ENCODE results near the gene RACGAP1.

RACGAP1 gene

GRCh38 chr12:49962861-49963765, 62.2 kb downstream of the RACGAP1 start:
- Histone ChIP-seq H3K27me3 (ENCODE audit: control insufficient read depth, insufficient read depth, low read length) (peaks cover 55% of the 10 kb centered on the region), H3K9ac (ENCODE audit: low read depth, low read length) (no peak overlapping the region), H3K4me1 (ENCODE audit: control insufficient read depth, insufficient read depth, low read length) (peaks cover 13% of the 10 kb centered on the region)

GRCh38 chr12:49961993-49962764, 63.1 kb downstream of the RACGAP1 start:
- no peaks in the 10 kb centered on the region for H3K9me3 ChIP-seq (ENCODE audit: control insufficient read depth, insufficient read depth, low read length)
- peak overlapping the region; percentile 18 for H3K4me3 ChIP-seq (ENCODE audit: low read depth, low read length)
- H3K9ac ChIP-seq (ENCODE audit: low read depth, low read length), result no peak overlapping the region
- H3K36me3 ChIP-seq (ENCODE audit: control insufficient read depth, insufficient read depth, low read length), result no peaks in the 10 kb centered on the region
- H3K27me3 ChIP-seq (ENCODE audit: control insufficient read depth, insufficient read depth, low read length), result peaks cover 57% of the 10 kb centered on the region
- peaks cover 10% of the 10 kb centered on the region for H3K4me1 ChIP-seq (ENCODE audit: control insufficient read depth, insufficient read depth, low read length)

More at GRCh38 chr12:49962861-49963765, 62.2 kb downstream of the RACGAP1 start:
- Histone ChIP-seq H3K36me3 (ENCODE audit: control insufficient read depth, insufficient read depth, low read length) (no peaks in the 10 kb centered on the region), H3K4me3 (ENCODE audit: low read depth, low read length) (no peak overlapping the region), H3K9me3 (ENCODE audit: control insufficient read depth, insufficient read depth, low read length) (no peaks in the 10 kb centered on the region)

- H3K9me3 ChIP-seq (ENCODE audit: control insufficient read depth, insufficient read depth, low read length), result no peaks in the 10 kb centered on the region
- no peak within 1 kb of the TSS for H3K9ac ChIP-seq (ENCODE audit: low read depth, low read length)
- H3K27me3 ChIP-seq (ENCODE audit: control insufficient read depth, insufficient read depth, low read length), result peaks cover 61% of the 10 kb centered on the region
- peak within 1 kb of the TSS; percentile 37 for H3K4me3 ChIP-seq (ENCODE audit: low read depth, low read length)
- no peaks in the 10 kb centered on the region for H3K36me3 ChIP-seq (ENCODE audit: control insufficient read depth, insufficient read depth, low read length)
- peaks cover 10% of the 10 kb centered on the region for H3K4me1 ChIP-seq (ENCODE audit: control insufficient read depth, insufficient read depth, low read length)
These were observed 64.0 kb downstream of the RACGAP1 start, which contains the start of gene AQP5 for GRCh38 chr12:49961111-49961922. Gene AQP5, plus strand, starts transcription at chr12:49961872. Its CDS starts 146 bp downstream, at chr12:49962018.

GRCh38 chr12:49960474-49961110, 64.7 kb downstream of the RACGAP1 start:
- Histone ChIP-seq H3K4me3 (ENCODE audit: low read depth, low read length) (peak overlapping the region; percentile 37), H3K9me3 (ENCODE audit: control insufficient read depth, insufficient read depth, low read length) (no peaks in the 10 kb centered on the region), H3K4me1 (ENCODE audit: control insufficient read depth, insufficient read depth, low read length) (peaks cover 10% of the 10 kb centered on the region), H3K9ac (ENCODE audit: low read depth, low read length) (no peak overlapping the region), H3K36me3 (ENCODE audit: control insufficient read depth, insufficient read depth, low read length) (no peaks in the 10 kb centered on the region), H3K27me3 (ENCODE audit: control insufficient read depth, insufficient read depth, low read length) (peaks cover 64% of the 10 kb centered on the region)

- H3K9ac ChIP-seq (ENCODE audit: low read depth, low read length), result no peak overlapping the region
- H3K4me3 ChIP-seq (ENCODE audit: low read depth, low read length), result no peak overlapping the region
- H3K27me3 ChIP-seq (ENCODE audit: control insufficient read depth, insufficient read depth, low read length), result peaks cover 65% of the 10 kb centered on the region
- peaks cover 10% of the 10 kb centered on the region for H3K4me1 ChIP-seq (ENCODE audit: control insufficient read depth, insufficient read depth, low read length)
- H3K36me3 ChIP-seq (ENCODE audit: control insufficient read depth, insufficient read depth, low read length), result no peaks in the 10 kb centered on the region
- no peaks in the 10 kb centered on the region for H3K9me3 ChIP-seq (ENCODE audit: control insufficient read depth, insufficient read depth, low read length)
These were observed 65.4 kb downstream of the RACGAP1 start for GRCh38 chr12:49959685-49960473.

- Histone ChIP-seq H3K9ac (ENCODE audit: low read depth, low read length) (no peak overlapping the region), H3K4me3 (ENCODE audit: low read depth, low read length) (no peak overlapping the region), H3K36me3 (ENCODE audit: control insufficient read depth, insufficient read depth, low read length) (no peaks in the 10 kb centered on the region), H3K4me1 (ENCODE audit: control insufficient read depth, insufficient read depth, low read length) (peaks cover 10% of the 10 kb centered on the region), H3K9me3 (ENCODE audit: control insufficient read depth, insufficient read depth, low read length) (no peaks in the 10 kb centered on the region), H3K27me3 (ENCODE audit: control insufficient read depth, insufficient read depth, low read length) (peaks cover 57% of the 10 kb centered on the region)
These were observed 67.7 kb downstream of the RACGAP1 start for GRCh38 chr12:49957570-49957967.

- peaks cover 10% of the 10 kb centered on the region for H3K4me1 ChIP-seq (ENCODE audit: control insufficient read depth, insufficient read depth, low read length)
- no peak overlapping the region for H3K9ac ChIP-seq (ENCODE audit: low read depth, low read length)
- H3K36me3 ChIP-seq (ENCODE audit: control insufficient read depth, insufficient read depth, low read length), result no peaks in the 10 kb centered on the region
- peaks cover 57% of the 10 kb centered on the region for H3K27me3 ChIP-seq (ENCODE audit: control insufficient read depth, insufficient read depth, low read length)
- no peaks in the 10 kb centered on the region for H3K9me3 ChIP-seq (ENCODE audit: control insufficient read depth, insufficient read depth, low read length)
- H3K4me3 ChIP-seq (ENCODE audit: low read depth, low read length), result no peak overlapping the region
These were observed 68.4 kb downstream of the RACGAP1 start for GRCh38 chr12:49956663-49957569.

GRCh38 chr12:49955899-49956662, 69.2 kb downstream of the RACGAP1 start:
- Histone ChIP-seq H3K9ac (ENCODE audit: low read depth, low read length) (no peak overlapping the region), H3K4me1 (ENCODE audit: control insufficient read depth, insufficient read depth, low read length) (peaks cover 10% of the 10 kb centered on the region), H3K36me3 (ENCODE audit: control insufficient read depth, insufficient read depth, low read length) (no peaks in the 10 kb centered on the region), H3K9me3 (ENCODE audit: control insufficient read depth, insufficient read depth, low read length) (no peaks in the 10 kb centered on the region), H3K4me3 (ENCODE audit: low read depth, low read length) (peak overlapping the region; percentile 26), H3K27me3 (ENCODE audit: control insufficient read depth, insufficient read depth, low read length) (peaks cover 57% of the 10 kb centered on the region)

- Histone ChIP-seq H3K27me3 (ENCODE audit: control insufficient read depth, insufficient read depth, low read length) (peaks cover 48% of the 10 kb centered on the region), H3K4me1 (ENCODE audit: control insufficient read depth, insufficient read depth, low read length) (peaks cover 8% of the 10 kb centered on the region), H3K9me3 (ENCODE audit: control insufficient read depth, insufficient read depth, low read length) (no peaks in the 10 kb centered on the region), H3K36me3 (ENCODE audit: control insufficient read depth, insufficient read depth, low read length) (no peaks in the 10 kb centered on the region), H3K9ac (ENCODE audit: low read depth, low read length) (no peak overlapping the region), H3K4me3 (ENCODE audit: low read depth, low read length) (peak overlapping the region; percentile 26)
These were observed 70.1 kb downstream of the RACGAP1 start for GRCh38 chr12:49954863-49955830.
